Measurements from ENCODE around the gene MOSMO.
A peak's percentile ranks its signal among the peaks of the same experiment; 100 is the strongest.
"Not testable (repeated sequence)": the region's sequence is repeated elsewhere in the genome, so short reads cannot be mapped to it uniquely, and the experiment has no call there.

Gene MOSMO

DNA sequence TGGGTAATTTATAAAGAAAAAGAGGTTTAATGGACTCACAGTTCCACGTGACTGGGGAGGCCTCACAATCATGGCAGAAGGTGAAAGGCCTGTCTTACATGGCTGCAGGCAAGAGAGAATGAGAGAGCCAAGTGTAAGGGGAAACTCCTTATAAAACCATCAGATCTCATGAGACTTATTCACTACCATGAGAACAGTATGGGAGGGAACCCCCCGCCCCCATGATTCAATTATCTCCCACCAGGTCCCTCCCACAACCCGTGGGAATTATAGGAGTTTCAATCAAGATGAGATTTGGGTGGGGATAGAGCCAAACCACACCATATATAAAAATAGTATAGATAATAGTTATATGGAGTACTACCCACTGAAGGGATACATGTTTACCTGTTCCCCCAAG is 36.0 kb downstream of the MOSMO start:
- not testable (repeated sequence) for DNase-seq (ENCODE audit: low read depth in 2 of 3, low spot score in 2 of 3)

- not testable (repeated sequence) for DNase-seq (ENCODE audit: low read depth in 2 of 3, low spot score in 2 of 3)
Observed at GRCh38 chr16:22045888-22046287, 38.0 kb downstream of the MOSMO start.

DNA sequence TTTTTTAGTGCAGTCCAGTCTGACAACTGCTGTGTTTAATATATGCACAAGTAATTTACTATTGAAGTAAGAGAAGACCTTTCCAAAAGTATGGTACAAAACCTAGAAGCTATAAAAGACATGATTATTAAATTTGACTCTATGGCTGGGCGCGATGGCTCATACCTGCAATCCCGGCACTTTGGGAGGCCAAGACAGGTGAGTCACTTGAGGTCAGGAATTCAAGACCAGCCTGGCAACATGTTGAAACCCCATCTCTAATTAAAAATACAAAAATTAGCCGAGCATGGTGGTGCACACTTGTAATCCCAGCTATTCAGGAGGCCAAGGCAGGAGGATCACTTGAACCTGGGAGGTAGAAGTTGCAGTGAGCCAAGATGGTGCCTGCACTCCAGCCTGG is 43.1 kb downstream of the MOSMO start:
- DNase-seq (ENCODE audit: low read depth in 2 of 3, low spot score in 2 of 3): no peak

DNA sequence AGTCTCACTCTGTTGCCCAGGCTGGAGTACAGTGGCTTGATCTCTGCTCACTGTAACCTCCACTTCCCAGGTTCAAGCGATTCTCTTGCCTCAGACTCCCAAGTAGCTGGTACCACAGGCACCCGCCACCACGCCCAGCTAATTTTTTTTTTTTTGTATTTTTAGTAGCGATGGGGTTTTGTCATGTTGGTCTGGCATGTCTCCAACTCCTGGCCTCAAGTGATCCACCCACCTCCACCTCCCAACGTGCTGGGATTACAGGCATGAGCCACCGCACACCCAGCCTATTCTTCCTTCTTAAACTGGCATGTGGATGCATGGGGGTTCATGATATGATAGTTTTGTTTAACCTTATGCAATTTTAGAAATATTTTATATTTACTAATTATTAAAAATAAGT is 45.1 kb downstream of the MOSMO start:
- no peak for DNase-seq (ENCODE audit: low read depth in 2 of 3, low spot score in 2 of 3)

DNA sequence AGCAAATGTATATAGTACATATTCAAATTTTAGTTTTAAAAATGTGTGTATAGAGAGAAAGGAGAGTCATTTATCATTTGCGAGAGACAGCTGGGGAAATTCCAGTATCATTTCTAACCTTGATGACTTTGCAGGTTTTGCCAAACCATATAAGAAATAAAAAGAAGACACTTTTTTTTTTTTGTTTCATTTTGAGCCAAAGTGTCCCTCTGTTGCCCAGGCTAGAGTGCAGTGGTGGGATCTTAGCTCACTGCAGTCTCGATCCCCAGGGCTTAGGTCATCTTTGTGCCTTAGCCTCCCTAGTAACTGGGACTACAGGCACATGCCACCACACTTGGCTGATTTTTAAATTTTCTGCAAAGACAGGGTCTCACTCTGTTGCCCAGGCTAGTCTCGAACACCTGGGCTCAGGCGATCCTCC is 46.0 kb downstream of the MOSMO start:
- DNase-seq (ENCODE audit: low read depth in 2 of 3, low spot score in 2 of 3): no peak

- no peak for DNase-seq (ENCODE audit: low read depth in 2 of 3, low spot score in 2 of 3)
Observed at GRCh38 chr16:22054847-22055590, 47.1 kb downstream of the MOSMO start.

- DNase-seq (ENCODE audit: low read depth in 2 of 3, low spot score in 2 of 3): no peak
Observed at GRCh38 chr16:22055881-22056280, 48.0 kb downstream of the MOSMO start.

DNA sequence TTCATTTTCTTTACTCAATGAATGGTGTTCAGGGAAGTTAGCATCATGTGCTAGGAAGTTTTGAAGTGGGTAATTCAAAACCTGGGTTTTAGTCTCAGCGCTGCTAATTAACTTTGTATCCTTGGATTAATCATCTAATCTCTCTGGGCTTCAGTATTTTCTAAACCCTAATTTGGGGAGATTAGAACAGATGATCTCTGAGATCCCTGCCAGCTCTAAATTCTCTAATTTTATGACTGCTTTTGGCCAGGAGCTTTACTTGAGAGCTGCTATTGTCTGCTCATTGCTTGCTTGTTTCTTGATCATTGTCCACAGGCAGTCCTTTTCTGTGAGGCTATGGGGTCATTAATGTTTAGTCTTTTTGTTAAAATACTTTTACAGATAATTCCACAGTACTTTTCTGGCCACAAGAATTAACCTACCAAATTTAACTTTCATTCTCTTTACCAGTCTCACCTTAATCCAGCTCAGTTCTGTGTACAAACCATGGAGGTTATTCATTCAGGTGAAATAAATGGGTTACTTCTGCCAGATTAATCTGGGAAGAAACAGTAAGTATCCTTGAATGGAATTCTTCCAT is 56.1 kb downstream of the MOSMO start:
- DNase-seq (ENCODE audit: low read depth in 2 of 3, low spot score in 2 of 3): no peak

DNA sequence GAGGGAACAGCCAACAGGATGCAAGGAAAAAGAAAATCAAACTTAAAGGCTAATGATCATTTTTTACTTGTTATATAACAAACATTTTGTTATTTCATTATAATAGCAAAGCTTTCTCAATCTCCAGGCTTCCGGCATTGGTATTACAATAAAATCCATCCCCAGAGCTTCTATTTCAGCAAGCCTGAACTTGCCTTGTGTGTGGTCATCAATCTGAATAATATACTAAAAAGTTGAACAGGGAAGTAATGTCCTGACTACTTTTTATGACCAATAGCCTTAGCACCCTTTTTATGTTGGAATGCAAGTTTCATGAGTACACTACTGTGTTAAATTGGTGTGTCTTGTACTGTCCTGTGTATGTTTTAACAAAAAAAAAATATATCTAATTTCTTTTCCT is 57.3 kb downstream of the MOSMO start:
- no peak for DNase-seq (ENCODE audit: low read depth in 2 of 3, low spot score in 2 of 3)

GRCh38 chr16:22070361-22071330 is 62.7 kb downstream of the MOSMO start:
- no peak for DNase-seq (ENCODE audit: low read depth in 2 of 3, low spot score in 2 of 3)

DNA sequence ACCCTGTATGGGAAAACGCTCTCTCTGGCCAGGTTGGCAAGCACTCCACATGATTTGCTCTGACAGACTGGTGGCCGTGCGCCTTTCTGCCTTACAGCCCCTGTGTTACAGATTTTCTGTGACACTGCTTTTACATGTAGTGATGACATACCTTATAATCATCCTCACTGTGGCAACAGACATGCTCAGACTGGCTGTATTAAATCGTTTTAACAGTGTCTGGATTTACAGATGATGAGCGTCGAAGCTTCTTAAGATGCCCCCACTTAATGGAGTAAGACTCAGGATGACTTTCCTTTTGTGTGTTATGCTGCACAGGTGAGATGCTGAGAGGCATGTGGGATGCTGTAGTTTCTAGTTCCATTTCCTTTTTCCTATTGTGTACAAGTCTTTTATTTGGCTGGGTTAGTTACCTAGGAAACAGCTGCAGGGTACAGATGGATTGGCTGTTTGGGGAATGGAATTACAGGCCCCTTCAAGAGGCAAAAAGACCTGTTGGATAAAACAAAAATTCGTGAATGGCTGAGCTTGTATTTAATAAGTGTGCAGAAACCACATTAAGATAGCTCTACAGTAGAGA is 63.5 kb downstream of the MOSMO start:
- DNase-seq (ENCODE audit: low read depth in 2 of 3, low spot score in 2 of 3): no peak

DNA sequence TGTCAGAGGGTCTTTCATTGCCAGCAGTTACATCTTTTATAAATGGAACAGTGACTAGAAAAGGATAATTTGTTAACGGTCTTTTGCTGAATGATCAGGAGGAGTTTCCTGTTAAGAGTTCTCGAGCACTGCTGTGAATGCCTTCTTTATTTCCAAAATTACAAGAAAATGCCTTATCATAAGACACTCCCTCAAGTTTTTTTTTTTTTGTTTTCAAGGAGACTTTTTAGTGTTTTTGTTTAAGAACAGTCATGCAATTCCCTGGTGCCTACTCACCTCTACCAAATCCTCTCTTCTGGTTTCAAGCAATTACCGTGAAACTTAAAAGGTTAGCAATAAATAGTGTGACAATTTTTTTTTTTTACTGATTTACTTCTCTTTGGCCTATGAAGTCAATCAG is 65.4 kb downstream of the MOSMO start:
- no peak for DNase-seq (ENCODE audit: low read depth in 2 of 3, low spot score in 2 of 3)

- no peak for DNase-seq (ENCODE audit: low read depth in 2 of 3, low spot score in 2 of 3)
Observed at GRCh38 chr16:22075043-22075757, 67.3 kb downstream of the MOSMO start.

DNA sequence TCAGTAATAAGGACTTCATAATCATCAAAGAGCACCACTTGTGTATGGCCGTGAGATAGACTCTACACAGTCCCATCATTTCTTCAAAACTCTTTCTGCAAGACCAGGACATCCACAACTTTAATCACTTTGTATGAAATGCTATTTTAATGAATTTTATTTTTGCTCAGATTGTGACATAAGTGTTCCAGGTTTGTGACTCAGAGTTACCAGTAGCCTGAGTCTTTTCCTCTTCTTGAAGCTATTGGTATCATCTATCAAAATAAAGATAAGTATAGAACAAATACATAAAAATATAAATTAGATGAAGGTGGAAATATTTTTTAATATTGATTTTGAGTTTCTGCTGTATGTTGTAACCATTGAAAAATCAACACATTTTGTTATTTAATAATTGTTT is 67.9 kb downstream of the MOSMO start:
- DNase-seq (ENCODE audit: low read depth in 2 of 3, low spot score in 2 of 3): no peak

DNA sequence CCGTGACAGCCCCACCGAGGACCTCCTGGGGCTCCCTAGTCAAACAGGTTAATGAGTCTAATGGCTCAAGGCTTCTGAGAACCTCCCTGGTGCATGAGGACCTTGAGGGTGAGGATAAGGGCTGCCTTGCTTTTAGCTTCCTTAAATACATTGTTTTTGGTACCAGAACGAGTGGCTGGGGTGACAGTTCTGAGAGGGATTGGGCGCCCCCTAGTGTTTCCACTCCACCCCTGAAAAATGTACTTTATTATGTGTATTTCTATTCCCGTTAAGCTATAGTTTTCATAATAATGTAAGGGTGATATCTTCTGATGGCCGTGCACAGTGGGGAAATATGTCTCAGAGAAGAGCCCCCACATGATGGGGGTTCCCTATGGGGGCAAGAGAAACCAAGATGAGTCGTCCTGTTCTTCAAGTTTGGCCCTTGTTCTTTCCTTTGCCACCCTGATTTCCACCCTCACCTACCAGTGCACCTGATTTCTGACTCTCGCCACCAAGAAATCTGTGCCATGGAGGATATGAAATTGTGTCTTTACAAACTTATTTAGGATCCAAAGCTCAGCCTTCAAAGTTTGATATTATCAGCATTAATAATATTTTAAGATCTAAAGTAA is 69.9 kb downstream of the MOSMO start:
- DNase-seq (ENCODE audit: low read depth in 2 of 3, low spot score in 2 of 3): peak; percentile 4 to 58 (median 34)

DNA sequence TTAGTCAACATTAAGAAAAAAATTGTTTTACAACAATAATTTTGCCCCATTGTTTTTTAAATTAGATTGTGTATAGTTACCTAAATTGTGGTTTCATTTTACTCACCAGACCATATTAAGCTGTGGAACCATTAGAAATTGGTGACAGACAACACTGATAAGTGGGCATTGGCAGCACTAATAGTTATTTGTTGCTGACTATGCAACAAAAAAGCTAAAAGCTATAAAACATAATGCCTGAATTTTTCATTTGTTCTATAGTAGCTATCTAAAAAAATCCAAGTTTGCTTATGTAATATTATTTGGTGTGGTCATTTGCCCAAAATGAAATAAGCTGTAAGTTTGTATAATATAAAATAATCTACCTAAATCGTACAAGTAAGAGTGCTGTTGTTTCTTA is 70.7 kb downstream of the MOSMO start:
- DNase-seq (ENCODE audit: low read depth in 2 of 3, low spot score in 2 of 3): no peak

DNA sequence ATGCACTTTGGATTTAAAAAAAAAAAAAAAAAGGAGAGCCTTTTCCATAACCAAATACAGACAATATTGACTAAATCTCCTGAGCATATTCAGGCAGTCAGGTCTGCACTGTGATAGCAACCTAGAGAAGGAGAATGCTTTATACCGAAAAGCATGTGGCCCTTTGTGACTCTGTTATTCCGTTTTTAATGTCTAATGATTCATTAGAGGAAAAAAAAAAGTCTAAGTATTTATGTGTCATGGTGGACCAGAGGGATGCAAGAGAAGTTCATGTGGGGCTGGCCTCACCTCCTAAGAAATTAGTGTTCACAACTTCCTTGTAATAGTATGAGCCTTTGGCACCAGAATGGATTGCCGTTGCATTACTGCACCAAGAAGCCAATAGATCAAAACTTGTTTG is 73.1 kb downstream of the MOSMO start:
- DNase-seq (ENCODE audit: low read depth in 2 of 3, low spot score in 2 of 3): no peak

DNA sequence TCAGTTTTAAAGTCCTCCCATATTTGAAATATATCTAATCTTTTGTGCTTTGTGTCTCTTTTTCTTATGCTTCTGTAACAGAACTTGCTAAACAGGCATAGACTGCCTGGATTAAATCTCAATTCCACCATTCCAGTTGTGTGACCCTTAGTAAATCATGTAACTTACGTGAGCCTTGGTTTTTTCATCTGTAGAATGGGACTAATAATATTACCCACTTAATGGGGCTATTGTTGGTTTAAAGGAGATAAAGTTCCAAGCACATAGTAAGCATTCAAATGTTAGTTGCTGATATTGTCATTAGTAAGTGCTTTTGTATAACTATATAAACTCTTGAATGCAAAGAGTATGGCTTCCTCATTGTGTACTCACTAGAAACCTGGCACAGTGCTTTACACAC is 78.5 kb downstream of the MOSMO start:
- DNase-seq (ENCODE audit: low read depth in 2 of 3, low spot score in 2 of 3): no peak

DNA sequence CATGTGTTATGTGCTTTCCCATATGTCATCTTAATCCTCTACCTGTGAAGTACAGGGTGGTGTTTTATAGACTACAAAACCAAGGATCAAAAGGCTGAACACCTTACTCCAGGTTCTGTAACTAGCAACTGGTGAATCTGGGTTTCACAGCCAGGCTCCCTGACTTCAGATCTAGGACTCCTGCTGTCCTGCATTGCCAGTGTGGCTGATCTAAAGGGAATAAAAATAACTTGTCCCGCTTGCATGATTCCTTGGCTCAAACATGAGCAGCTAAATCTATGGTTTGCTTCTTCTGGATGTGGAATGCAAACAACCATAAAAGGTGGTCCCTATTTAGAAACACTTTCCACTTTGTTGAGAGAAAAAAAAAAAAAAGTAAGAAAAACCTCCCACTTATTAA is 80.7 kb downstream of the MOSMO start:
- DNase-seq (ENCODE audit: low read depth in 2 of 3, low spot score in 2 of 3): no peak

GRCh38 chr16:22089910-22090309 is 82.0 kb downstream of the MOSMO start:
- DNase-seq (ENCODE audit: low read depth in 2 of 3, low spot score in 2 of 3): no peak
